Esophagus squamous epithelium (tissue), 4 donors: ENCODE results near the gene EEF1A2.

Source experiments
- CTCF ChIP-seq, 6 experiments: fragments of 450-650 bp in 4 of 6; fragments of 200-600 bp in 2 of 6; sonication (generic) in 2 of 6; IDR thresholded peaks; one replicate each; pipeline ENCODE4 v1.5.1; 2016 to 2019; ENCODE audit warnings: antibody characterized with exemption in 6 of 6, mild to moderate bottlenecking in 4 of 6, moderate library complexity in 4 of 6
- POLR2A ChIP-seq, 4 donors: fragments of 450-650 bp; IDR thresholded peaks; one replicate each; pipeline ENCODE4 v1.6.1; 2017; ENCODE audit warnings: antibody characterized with exemption in 4 of 4, mild to moderate bottlenecking in 4 of 4, moderate library complexity in 3 of 4

GRCh38 chr20:63467294-63468083 is 31.4 kb downstream of the EEF1A2 start:
- TF ChIP-seq CTCF (IDR thresholded peaks at IDR 0.05) (no peak), POLR2A (IDR thresholded peaks at IDR 0.05) (no peak)
